Measurements from ENCODE around the gene COX4I2. TPM values are rescaled to one million over a fixed set of nuclear protein-coding genes. Genes with fewer than 3 reads are reported as not detected.

The COX4I2 gene
- total RNA-seq, 2 experiments from 2014 or later = not detected

DNA sequence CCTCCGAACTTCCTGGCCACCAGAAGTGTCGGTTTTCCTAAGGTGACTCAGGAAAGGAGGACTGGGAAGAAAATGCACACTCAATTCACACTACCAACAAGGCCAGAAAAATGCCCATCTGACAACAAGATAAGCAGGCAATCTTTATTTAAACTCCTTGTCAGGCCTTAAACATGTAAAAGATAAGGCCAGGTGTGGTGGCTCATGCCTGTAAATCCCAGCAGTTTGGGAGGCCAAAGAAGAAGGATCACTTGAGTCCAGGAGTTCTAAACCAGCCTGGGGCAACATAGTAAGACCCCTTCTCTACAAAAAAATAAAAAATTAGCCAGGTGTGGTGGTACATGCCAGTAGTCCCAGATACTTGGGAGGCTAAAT lies 40.2 kb upstream of the COX4I2 start:
- H3K4me1 Mint-ChIP-seq (ENCODE audit: low read depth) = peaks cover 7% of the 10 kb centered on the region
- POLR2A ChIA-PET = no interaction called here

DNA sequence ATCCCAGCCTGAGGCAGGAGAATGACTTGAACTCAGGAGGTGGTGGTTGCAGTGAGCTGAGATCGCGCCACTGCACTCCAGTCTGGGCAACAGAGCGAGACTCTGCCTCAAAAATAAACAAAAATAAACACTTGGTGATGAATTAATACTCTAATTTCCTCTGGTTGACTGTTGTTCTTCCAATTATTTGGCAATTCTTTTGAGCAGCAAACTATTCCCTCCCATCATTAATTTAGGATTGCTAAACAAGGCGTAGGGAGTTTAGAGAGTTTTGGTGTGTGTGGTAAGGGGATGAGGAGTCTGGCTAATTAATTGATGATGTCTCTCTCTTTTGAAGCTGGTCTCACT lies 35.3 kb upstream of the COX4I2 start:
- Mint-ChIP-seq H3K4me3 (no peak overlapping the region), H3K27ac (no peak overlapping the region), H3K4me1 (ENCODE audit: low read depth) (peaks cover 22% of the 10 kb centered on the region), H3K9me3 (no peaks in the 10 kb centered on the region), H3K36me3 (ENCODE audit: low read depth) (no peaks in the 10 kb centered on the region), H3K27me3 (peaks cover 40% of the 10 kb centered on the region)
- no peak for ATAC-seq
- ChIA-PET POLR2A (interaction anchor here (0.8 to 6.1 kb wide), 5 partner anchors 9 to 42 kb away, joined by 3 to 38 read pairs (median 4); no protein-coding TSS in a partner anchor), CTCF (interaction anchor here (1.2 to 19.7 kb wide), 3 partner anchors 10 to 39 kb away, joined by 4 to 1008 read pairs (median 70); no protein-coding TSS in a partner anchor)
- no peak for DNase-seq
- TF ChIP-seq, protein P1, sequence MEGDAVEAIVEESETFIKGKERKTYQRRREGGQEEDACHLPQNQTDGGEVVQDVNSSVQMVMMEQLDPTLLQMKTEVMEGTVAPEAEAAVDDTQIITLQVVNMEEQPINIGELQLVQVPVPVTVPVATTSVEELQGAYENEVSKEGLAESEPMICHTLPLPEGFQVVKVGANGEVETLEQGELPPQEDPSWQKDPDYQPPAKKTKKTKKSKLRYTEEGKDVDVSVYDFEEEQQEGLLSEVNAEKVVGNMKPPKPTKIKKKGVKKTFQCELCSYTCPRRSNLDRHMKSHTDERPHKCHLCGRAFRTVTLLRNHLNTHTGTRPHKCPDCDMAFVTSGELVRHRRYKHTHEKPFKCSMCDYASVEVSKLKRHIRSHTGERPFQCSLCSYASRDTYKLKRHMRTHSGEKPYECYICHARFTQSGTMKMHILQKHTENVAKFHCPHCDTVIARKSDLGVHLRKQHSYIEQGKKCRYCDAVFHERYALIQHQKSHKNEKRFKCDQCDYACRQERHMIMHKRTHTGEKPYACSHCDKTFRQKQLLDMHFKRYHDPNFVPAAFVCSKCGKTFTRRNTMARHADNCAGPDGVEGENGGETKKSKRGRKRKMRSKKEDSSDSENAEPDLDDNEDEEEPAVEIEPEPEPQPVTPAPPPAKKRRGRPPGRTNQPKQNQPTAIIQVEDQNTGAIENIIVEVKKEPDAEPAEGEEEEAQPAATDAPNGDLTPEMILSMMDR (IDR thresholded peaks at IDR 0.05) = no peak
- intact Hi-C loops (cut with micrococcal nuclease) = no loop called here

More for the DNA sequence above, 40.2 kb upstream of the COX4I2 start:
- DNase-seq (no peak), ATAC-seq (no peak)
- intact Hi-C loops (cut with micrococcal nuclease) = no loop called here
- no peak overlapping the region for H3K4me3 Mint-ChIP-seq
- no peaks in the 10 kb centered on the region for H3K36me3 Mint-ChIP-seq (ENCODE audit: low read depth)
- H3K27me3 Mint-ChIP-seq = peaks cover 5% of the 10 kb centered on the region
- CTCF ChIA-PET = interaction anchor here (0.9 to 19.7 kb wide), 4 partner anchors 10 to 34 kb away, joined by 3 to 1008 read pairs (median 12); no protein-coding TSS in a partner anchor
- TF ChIP-seq, protein P1 (IDR thresholded peaks at IDR 0.05) = no peak
- no peaks in the 10 kb centered on the region for H3K9me3 Mint-ChIP-seq
- no peak overlapping the region for H3K27ac Mint-ChIP-seq

DNA sequence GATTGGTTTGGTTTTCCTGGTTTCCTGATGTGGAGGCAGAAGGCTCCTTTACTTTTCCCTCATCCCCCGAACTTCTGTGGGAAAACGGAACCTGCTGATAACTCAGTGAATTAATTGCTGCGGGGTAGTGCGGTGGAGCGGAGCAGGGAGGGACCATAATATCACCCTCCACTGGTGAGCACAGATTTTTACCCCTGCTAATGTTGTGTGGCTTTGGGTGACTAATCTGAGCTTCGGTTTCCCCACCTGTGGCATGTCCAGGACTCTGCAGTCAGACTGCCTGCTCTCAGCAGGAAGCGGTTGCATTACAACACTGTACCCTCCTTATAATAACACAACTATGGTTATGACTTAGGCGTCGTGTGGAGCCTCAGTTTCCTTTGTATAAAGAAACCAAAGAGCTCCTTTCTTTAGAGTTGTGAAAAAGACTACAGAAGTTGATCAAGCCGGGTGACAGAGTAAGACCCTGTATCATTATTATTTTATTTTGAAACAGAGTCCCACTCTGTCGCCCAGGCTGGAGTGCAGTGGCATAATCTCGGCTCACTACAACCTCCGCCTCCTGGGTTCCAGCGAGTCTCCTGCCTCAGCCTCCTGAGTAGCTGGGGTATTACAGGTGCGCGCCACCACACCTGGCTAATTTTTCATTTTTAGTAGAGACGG lies 34.8 kb upstream of the COX4I2 start:
- ATAC-seq = peak; percentile 77
- no peaks in the 10 kb centered on the region for H3K36me3 Mint-ChIP-seq (ENCODE audit: low read depth)
- ChIA-PET CTCF (interaction anchor here (1.2 to 19.7 kb wide), 4 partner anchors 9 to 121 kb away, joined by 4 to 1008 read pairs (median 43); no protein-coding TSS in a partner anchor), POLR2A (interaction anchor here (0.8 to 6.1 kb wide), 6 partner anchors 10 to 43 kb away, joined by 3 to 38 read pairs (median 4); no protein-coding TSS in a partner anchor)
- DNase-seq = peak; percentile 78
- H3K4me3 Mint-ChIP-seq = no peak overlapping the region
- intact Hi-C loops (cut with micrococcal nuclease) = no loop called here
- H3K9me3 Mint-ChIP-seq = no peaks in the 10 kb centered on the region
- H3K27me3 Mint-ChIP-seq = peaks cover 44% of the 10 kb centered on the region
- H3K4me1 Mint-ChIP-seq (ENCODE audit: low read depth) = peaks cover 22% of the 10 kb centered on the region
- no peak overlapping the region for H3K27ac Mint-ChIP-seq
- TF ChIP-seq, protein P1 (IDR thresholded peaks at IDR 0.05) = no peak

DNA sequence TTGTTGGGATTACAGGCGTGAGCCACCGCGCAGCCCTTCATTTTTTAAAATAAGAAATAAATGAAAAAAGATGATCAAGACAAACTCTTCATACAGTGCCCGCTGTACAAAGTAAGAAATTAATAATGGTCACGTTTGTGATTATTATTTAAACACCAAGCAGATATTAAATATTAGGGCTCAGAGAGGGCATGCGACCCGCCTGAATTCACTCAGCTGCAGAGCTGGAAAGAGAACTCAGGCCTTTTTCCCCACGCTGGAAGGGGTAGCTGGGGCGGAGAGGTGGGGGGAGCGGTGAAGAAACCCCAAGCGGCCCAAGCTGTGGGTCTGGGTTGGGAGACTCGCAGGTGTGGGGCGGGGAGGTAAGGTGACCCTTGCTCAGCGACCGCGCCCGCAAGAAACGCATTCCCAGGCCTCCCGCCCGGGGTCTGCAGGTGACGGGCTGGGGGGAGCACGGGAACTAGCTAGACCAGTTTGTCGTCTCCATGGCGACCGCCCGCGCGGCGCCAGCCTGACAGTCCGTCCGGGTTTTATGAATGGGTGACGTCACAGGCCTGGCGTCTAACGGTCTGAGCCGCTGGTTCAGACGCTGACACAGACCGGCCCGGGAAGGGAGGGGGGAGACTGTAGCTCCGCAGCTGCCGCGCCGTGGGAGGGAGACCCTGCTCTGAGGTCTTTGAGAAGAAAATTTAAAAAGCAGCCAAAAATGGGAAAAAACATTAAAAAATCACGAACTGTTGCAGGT lies 33.7 kb upstream of the COX4I2 start:
- TF ChIP-seq, protein P1 (IDR thresholded peaks at IDR 0.05) = no peak
- POLR2A ChIA-PET = interaction anchor here (0.6 to 6.1 kb wide), 5 partner anchors 9 to 57 kb away, joined by 3 to 38 read pairs (median 3); a partner anchor contains a TSS
- DNase-seq = peak; percentile 88
- CTCF ChIA-PET = interaction anchor here (2.6 to 19.7 kb wide), 3 partner anchors 8 to 120 kb away, joined by 16 to 1008 read pairs (median 70); no protein-coding TSS in a partner anchor
- peak overlapping the region; percentile 78 for H3K4me3 Mint-ChIP-seq
- H3K4me1 Mint-ChIP-seq (ENCODE audit: low read depth) = peaks cover 22% of the 10 kb centered on the region
- H3K9me3 Mint-ChIP-seq = no peaks in the 10 kb centered on the region
- no peaks in the 10 kb centered on the region for H3K36me3 Mint-ChIP-seq (ENCODE audit: low read depth)
- peak; percentile 46 for ATAC-seq
- H3K27me3 Mint-ChIP-seq = peaks cover 49% of the 10 kb centered on the region
- intact Hi-C loops (cut with micrococcal nuclease) = no loop called here
- no peak overlapping the region for H3K27ac Mint-ChIP-seq

Measured in activated CD8-positive, alpha-beta T cell treated with anti-CD3 and anti-CD28 coated beads for 36 hours (primary cell).